HCT116 (cell line): ENCODE results near the gene SPACDR. TPM values are rescaled to one million over a fixed set of nuclear protein-coding genes. Genes with fewer than 3 reads are reported as not detected.

Source experiments
- ATAC-seq: fragments of 200-7000 bp; cut with Tn5 transposase; 2 replicates; pipeline ENCODE4 v1.9.1; 2020; ENCODE audit warnings: mild to moderate bottlenecking, moderate library complexity
- BruUV-seq: library from RNA; stranded (reverse); fragments of 400-500 nt; replicated peaks from 2 replicates; lab custom pipeline; 2021; lab: Mats Ljungman, UMichigan
- CTCF ChIA-PET: fragments of 300-600 bp; sonication (Branson Sonifier 250); formaldehyde crosslinking; loops from one replicate; lab custom pipeline; 2021; ENCODE audit warnings: antibody characterized with exemption; lab: Charles Lee
- POLR2A ChIA-PET: fragments of 300-600, 350-600 bp; sonication (Branson Sonifier 250); formaldehyde crosslinking; loops from one replicate; lab custom pipeline; 2021; ENCODE audit warnings: antibody characterized with exemption; lab: Charles Lee
- RAD21 ChIA-PET, 2 experiments: fragments of 300-600 bp; sonication (Branson Sonifier 250); formaldehyde crosslinking; loops; one replicate each; lab custom pipeline; 2023; ENCODE audit warnings: low total read pairs in 2 of 2; ENCODE audit not compliant: uncharacterized antibody in 2 of 2, unreplicated experiment in 2 of 2, low non-redundant PET in 1 of 2; lab: Charles Lee
- DNase-seq: peaks from one replicate; pipeline ENCODE4 v3.0.0-alpha.2; 2010; ENCODE audit warnings: low read depth, low spot score
- H2AFZ ChIP-seq: fragments of 200-600 bp; shearing (Covaris generic), sonication (generic); 2 replicates; pipeline ENCODE4 v1.6.1; 2017; ENCODE audit warnings: low read depth, mixed run types, mixed read lengths, antibody characterized with exemption, low read length; ENCODE audit not compliant: poor library complexity, severe bottlenecking
- H3K27ac ChIP-seq: 2 replicates; pipeline ENCODE4 v1.5.1; 2012; ENCODE audit warnings: low read depth, low read length
- H3K27me3 ChIP-seq: fragments of 200-600 bp; sonication (generic); 2 replicates; pipeline ENCODE4 v1.6.1; 2016; ENCODE audit warnings: mixed run types, low read length, mixed read lengths; ENCODE audit not compliant: insufficient read depth
- H3K36me3 ChIP-seq, 2 experiments: fragments of 200-500 bp in 1 of 2; fragments of 200-600 bp in 1 of 2; sonication (Bioruptor generic) in 1 of 2; sonication (generic) in 1 of 2; 2 replicates each; pipeline versions ENCODE4 v1.5.1 to v1.6.1; 2014 to 2016; ENCODE audit warnings: low read length in 2 of 2, inconsistent platforms in 1 of 2, mixed read lengths in 1 of 2, mixed run types in 1 of 2; ENCODE audit not compliant: insufficient read depth in 2 of 2, control insufficient read depth in 1 of 2
- H3K4me1 ChIP-seq, 2 experiments: fragments of 200-600 bp in 1 of 2; sonication (generic) in 1 of 2; 2 replicates each; pipeline versions ENCODE4 v1.5.1 to v1.6.1; 2012 to 2017; ENCODE audit warnings: low read length in 2 of 2, inconsistent platforms in 1 of 2, mild to moderate bottlenecking in 1 of 2, mixed read lengths in 1 of 2, mixed run types in 1 of 2, moderate library complexity in 1 of 2; ENCODE audit not compliant: insufficient read depth in 2 of 2, control insufficient read depth in 1 of 2
- H3K4me2 ChIP-seq: fragments of 200-600 bp; sonication (generic); 2 replicates; pipeline ENCODE4 v1.6.1; 2017; ENCODE audit warnings: mixed run types, low read length, mixed read lengths
- H3K4me3 ChIP-seq, 2 experiments: fragments of 200-600 bp in 1 of 2; sonication (generic) in 1 of 2; replicated peaks in 1 of 2; 2 replicates each; pipeline ENCODE4 v1.5.1; 2011 to 2016; ENCODE audit warnings: low read length in 2 of 2, control low read depth in 1 of 2, low read depth in 1 of 2, mild to moderate bottlenecking in 1 of 2, mixed read lengths in 1 of 2, mixed run types in 1 of 2
- H3K79me2 ChIP-seq: fragments of 200-600 bp; sonication (generic); 2 replicates; pipeline ENCODE4 v1.6.1; 2017; ENCODE audit warnings: mild to moderate bottlenecking, mixed run types, low read length, moderate library complexity, mixed read lengths; ENCODE audit not compliant: insufficient read depth
- H3K9ac ChIP-seq: fragments of 200-600 bp; sonication (generic); 2 replicates; pipeline ENCODE4 v1.6.1; 2016; ENCODE audit warnings: low read length, mixed read lengths
- H3K9me2 ChIP-seq: fragments of 200-600 bp; sonication (generic), shearing (Covaris generic); 2 replicates; pipeline ENCODE4 v1.6.1; 2017; ENCODE audit warnings: mixed run types, mild to moderate bottlenecking, moderate library complexity; ENCODE audit not compliant: insufficient read depth
- H3K9me3 ChIP-seq, 2 experiments: fragments of 200-500 bp in 1 of 2; fragments of 200-600 bp in 1 of 2; sonication (Bioruptor generic) in 1 of 2; sonication (generic) in 1 of 2; 2 replicates each; pipeline ENCODE4 v1.6.1; 2014 to 2017; ENCODE audit warnings: low read length in 2 of 2, mixed read lengths in 2 of 2, inconsistent platforms in 1 of 2, low read depth in 1 of 2, mild to moderate bottlenecking in 1 of 2, mixed run types in 1 of 2, moderate library complexity in 1 of 2; ENCODE audit not compliant: control insufficient read depth in 1 of 2, insufficient read depth in 1 of 2
- H4K20me1 ChIP-seq: fragments of 200-600 bp; sonication (generic), shearing (Covaris generic); 2 replicates; pipeline ENCODE4 v1.6.1; 2017; ENCODE audit warnings: mixed run types, mild to moderate bottlenecking, moderate library complexity; ENCODE audit not compliant: insufficient read depth
- CBX3 ChIP-seq: IDR thresholded peaks from 2 replicates; pipeline ENCODE4 v1.6.1; 2012; ENCODE audit warnings: low read depth
- CEBPB ChIP-seq: IDR thresholded peaks from 2 replicates; pipeline ENCODE4 v1.6.1; 2012; ENCODE audit warnings: low read depth
- CTCF ChIP-seq, 3 experiments: fragments of 200-600 bp in 1 of 3; sonication (generic) in 1 of 3; IDR thresholded peaks in 2 of 3; conservative IDR thresholded peaks in 1 of 3; 2 replicates each; pipeline ENCODE4 v1.5.1; 2012 to 2017; ENCODE audit warnings: low read depth in 2 of 3, low read length in 2 of 3, antibody characterized with exemption in 1 of 3, borderline replicate concordance in 1 of 3, control low read depth in 1 of 3, mild to moderate bottlenecking in 1 of 3, mixed read lengths in 1 of 3, mixed run types in 1 of 3, moderate library complexity in 1 of 3; ENCODE audit not compliant: insufficient read depth in 1 of 3
- EZH2 ChIP-seq: fragments of 200-600 bp; sonication (generic); IDR thresholded peaks from 2 replicates; pipeline ENCODE4 v1.6.1; 2017; ENCODE audit warnings: antibody characterized with exemption, mixed run types
- EZH2phosphoT487 ChIP-seq: fragments of 200-600 bp; IDR thresholded peaks from 2 replicates; pipeline ENCODE4 v1.6.1; 2018; ENCODE audit warnings: antibody characterized with exemption, borderline replicate concordance
- JUND ChIP-seq: IDR thresholded peaks from 2 replicates; pipeline ENCODE4 v1.6.1; 2012
- MAX ChIP-seq: IDR thresholded peaks from 2 replicates; pipeline ENCODE4 v1.6.1; 2012
- POLR2A ChIP-seq: IDR thresholded peaks from 2 replicates; pipeline ENCODE4 v1.7.0; 2011; ENCODE audit warnings: borderline replicate concordance; ENCODE audit not compliant: insufficient read depth, insufficient read length; ENCODE audit errors: extremely low read depth
- REST ChIP-seq: IDR thresholded peaks from 2 replicates; pipeline ENCODE4 v1.6.1; 2012; ENCODE audit warnings: low read depth
- SIN3A ChIP-seq: IDR thresholded peaks from 2 replicates; pipeline ENCODE4 v1.6.1; 2012; ENCODE audit warnings: low read depth
- SRF ChIP-seq: IDR thresholded peaks from 2 replicates; pipeline ENCODE4 v1.6.1; 2012; ENCODE audit warnings: low read depth
- YY1 ChIP-seq: IDR thresholded peaks from 2 replicates; pipeline ENCODE4 v1.6.1; 2011; ENCODE audit warnings: low read length, low read depth, moderate library complexity, mild to moderate bottlenecking; ENCODE audit not compliant: insufficient replicate concordance; ENCODE audit errors: extremely low read depth
- intact Hi-C: fragments of 100-400 bp; cut with micrococcal nuclease; formaldehyde crosslinking; loops from 2 replicates; pipeline ENCODE4 v1.10.0; 2022
- total RNA-seq: library from RNA; stranded (reverse); gene quantifications from one replicate; pipeline ENCODE4 v1.2.1, GENCODE V29; 2021; ENCODE audit not compliant: unreplicated experiment

SPACDR gene
- total RNA-seq, 1 experiment from 2014 or later: 1.7 TPM

GRCh38 chr7:100425347-100425746 lies 38.7 kb downstream of the SPACDR start:
- CTCF ChIA-PET: no interaction called here

More at GRCh38 chr7:100425347-100425746, 38.7 kb downstream of the SPACDR start:
- no TSS peak for BruUV-seq
- Histone ChIP-seq H3K36me3 (no peaks in the 10 kb centered on the region), H4K20me1 (no peaks in the 10 kb centered on the region), H3K4me1 (peaks cover 0 to 22% of the 10 kb centered on the region in 2 experiments; a peak in 2 of 4 replicates), H2AFZ (no peak overlapping the region), H3K4me2 (no peak overlapping the region), H3K4me3 (no peak overlapping the region), H3K27me3 (no peaks in the 10 kb centered on the region), H3K9me2 (no peaks in the 10 kb centered on the region), H3K79me2 (peaks cover 8% of the 10 kb centered on the region), H3K9me3 (no peaks in the 10 kb centered on the region), H3K27ac (no peak overlapping the region), H3K9ac (no peak overlapping the region)
- ChIA-PET POLR2A (no interaction called here), RAD21 (no interaction called here)
- TF ChIP-seq SRF (no peak), CBX3 (no peak), JUND (no peak), POLR2A (no peak), EZH2 (no peak), SIN3A (no peak), YY1 (no peak), EZH2phosphoT487 (no peak), CTCF (IDR thresholded peaks at IDR 0.05 in 2 of 3, conservative IDR thresholded peaks at IDR 0.05 in 1 of 3; ENCODE audit: borderline replicate concordance in 1 of 3, insufficient read depth in 1 of 3, low read depth in 2 of 3, low read length in 2 of 3) (no peak), CEBPB (no peak), REST (no peak), MAX (no peak)
- ATAC-seq (no peak), DNase-seq (no peak)
- intact Hi-C loops: no loop called here
